Fibroblast of skin of back (primary cell): Measurements from ENCODE around the gene NKAIN2.

Experiments used
- DNase-seq: peaks from one replicate; pipeline ENCODE4 v3.0.0-alpha.2; 2013

Gene NKAIN2

GRCh38 chr6:124777863-124778262 lies 974.2 kb downstream of the NKAIN2 start:
- DNase-seq, result no peak

GRCh38 chr6:124780623-124781022 lies 977.0 kb downstream of the NKAIN2 start:
- DNase-seq, result no peak

GRCh38 chr6:124783344-124783743 lies 979.7 kb downstream of the NKAIN2 start:
- no peak for DNase-seq

- no peak for DNase-seq
These were observed 987.5 kb downstream of the NKAIN2 start for GRCh38 chr6:124791156-124791555.

GRCh38 chr6:124792386-124792785 lies 988.7 kb downstream of the NKAIN2 start:
- no peak for DNase-seq

GRCh38 chr6:124793398-124793797 lies 989.7 kb downstream of the NKAIN2 start:
- no peak for DNase-seq

GRCh38 chr6:124795643-124796463 lies 992.2 kb downstream of the NKAIN2 start:
- peak; percentile 24 for DNase-seq

- peak; percentile 1 for DNase-seq
These were observed 992.9 kb downstream of the NKAIN2 start for GRCh38 chr6:124796464-124796970.

GRCh38 chr6:124797224-124797623 lies 993.6 kb downstream of the NKAIN2 start:
- DNase-seq, result no peak

GRCh38 chr6:124798942-124799496 lies 995.4 kb downstream of the NKAIN2 start:
- DNase-seq, result no peak

GRCh38 chr6:124799638-124800037 lies 996.0 kb downstream of the NKAIN2 start:
- DNase-seq, result no peak

- no peak for DNase-seq
These were observed 996.6 kb downstream of the NKAIN2 start for GRCh38 chr6:124800222-124800621.

- DNase-seq, result no peak
These were observed 1008.4 kb downstream of the NKAIN2 start for GRCh38 chr6:124812067-124812466.

GRCh38 chr6:124819346-124819745 lies 1015.7 kb downstream of the NKAIN2 start:
- DNase-seq, result no peak

GRCh38 chr6:124822204-124822613 lies 1018.5 kb downstream of the NKAIN2 start:
- DNase-seq, result no peak

GRCh38 chr6:124822721-124823120 lies 1019.1 kb downstream of the NKAIN2 start:
- DNase-seq, result no peak

- no peak for DNase-seq
These were observed 1019.8 kb downstream of the NKAIN2 start for GRCh38 chr6:124823240-124824111.

- DNase-seq, result no peak
These were observed 1021.9 kb downstream of the NKAIN2 start for GRCh38 chr6:124825564-124825963.

- no peak for DNase-seq
These were observed 1026.2 kb downstream of the NKAIN2 start for GRCh38 chr6:124829822-124830221.

- DNase-seq, result no peak
These were observed 1026.8 kb downstream of the NKAIN2 start for GRCh38 chr6:124830506-124830905.

GRCh38 chr6:124854338-124854922 lies 1050.8 kb downstream of the NKAIN2 start:
- no peak for DNase-seq

- DNase-seq, result no peak
These were observed 1054.1 kb downstream of the NKAIN2 start for GRCh38 chr6:124857746-124858145.

GRCh38 chr6:124858564-124858963 lies 1054.9 kb downstream of the NKAIN2 start:
- no peak for DNase-seq
